ENCODE data around the gene APBB2. TPM values are rescaled to one million over a fixed set of nuclear protein-coding genes. Genes with fewer than 3 reads are reported as not detected.

The APBB2 gene
- total RNA-seq, 4 donors from 2014 or later, result 12.2 to 29.2 (median 20.1) TPM

DNA sequence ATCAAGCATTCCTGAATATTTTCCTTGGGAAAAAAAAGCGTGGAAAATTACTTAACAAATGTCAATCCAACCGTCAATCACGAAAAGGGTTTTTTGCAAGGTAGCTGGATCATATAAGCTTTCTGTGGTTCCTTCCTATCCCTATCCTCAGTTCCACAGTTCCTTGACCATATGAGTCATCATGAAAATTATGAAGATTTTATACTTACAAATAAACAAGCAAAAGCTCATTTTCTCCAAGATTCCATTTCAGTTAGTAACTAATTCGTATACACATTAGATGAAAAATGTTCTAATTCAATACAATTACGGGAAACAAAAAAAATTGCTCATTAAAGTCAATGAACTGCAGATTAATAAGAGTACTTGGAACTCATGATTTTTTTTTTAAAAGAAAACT is 235.8 kb downstream of the APBB2 start:
- Histone ChIP-seq H3K36me3 (no peaks in the 10 kb centered on the region), H3K4me3 (no peak overlapping the region), H3K27me3 (no peaks in the 10 kb centered on the region), H3K4me1 (no peaks in the 10 kb centered on the region), H3K27ac (no peak overlapping the region), H3K9me3 (no peaks in the 10 kb centered on the region)
- DNase-seq, result no peak
- 79 to 90% methylated on average over 5 of the region's 5 CpGs for WGBS, 2 donors
- intact Hi-C loops (cut with DNase I), result loop anchor here (5.0 kb wide), 1 partner anchor 234 kb away; the partner anchor contains the start of gene APBB2
- TF ChIP-seq POLR2A (IDR thresholded peaks at IDR 0.05), result no peak
- TF ChIP-seq, protein P1, sequence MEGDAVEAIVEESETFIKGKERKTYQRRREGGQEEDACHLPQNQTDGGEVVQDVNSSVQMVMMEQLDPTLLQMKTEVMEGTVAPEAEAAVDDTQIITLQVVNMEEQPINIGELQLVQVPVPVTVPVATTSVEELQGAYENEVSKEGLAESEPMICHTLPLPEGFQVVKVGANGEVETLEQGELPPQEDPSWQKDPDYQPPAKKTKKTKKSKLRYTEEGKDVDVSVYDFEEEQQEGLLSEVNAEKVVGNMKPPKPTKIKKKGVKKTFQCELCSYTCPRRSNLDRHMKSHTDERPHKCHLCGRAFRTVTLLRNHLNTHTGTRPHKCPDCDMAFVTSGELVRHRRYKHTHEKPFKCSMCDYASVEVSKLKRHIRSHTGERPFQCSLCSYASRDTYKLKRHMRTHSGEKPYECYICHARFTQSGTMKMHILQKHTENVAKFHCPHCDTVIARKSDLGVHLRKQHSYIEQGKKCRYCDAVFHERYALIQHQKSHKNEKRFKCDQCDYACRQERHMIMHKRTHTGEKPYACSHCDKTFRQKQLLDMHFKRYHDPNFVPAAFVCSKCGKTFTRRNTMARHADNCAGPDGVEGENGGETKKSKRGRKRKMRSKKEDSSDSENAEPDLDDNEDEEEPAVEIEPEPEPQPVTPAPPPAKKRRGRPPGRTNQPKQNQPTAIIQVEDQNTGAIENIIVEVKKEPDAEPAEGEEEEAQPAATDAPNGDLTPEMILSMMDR (IDR thresholded peaks at IDR 0.05), result no peak

GRCh38 chr4:40976343-40976742 is 238.0 kb downstream of the APBB2 start:
- no peak overlapping the region for H3K27ac ChIP-seq
- H3K4me3 ChIP-seq, result no peak overlapping the region
- intact Hi-C loops (cut with DNase I), result loop anchor here (5.0 kb wide), 1 partner anchor 236 kb away; the partner anchor contains the start of gene APBB2
- H3K4me1 ChIP-seq, result no peaks in the 10 kb centered on the region
- DNase-seq, result no peak
- no peaks in the 10 kb centered on the region for H3K9me3 ChIP-seq
- H3K36me3 ChIP-seq, result no peaks in the 10 kb centered on the region
- no peaks in the 10 kb centered on the region for H3K27me3 ChIP-seq
- TF ChIP-seq, protein P1 (IDR thresholded peaks at IDR 0.05), result peak in 5 of 6 experiments; percentile 52 to 82 (median 70)
- no peak for TF ChIP-seq POLR2A (IDR thresholded peaks at IDR 0.05)

DNA sequence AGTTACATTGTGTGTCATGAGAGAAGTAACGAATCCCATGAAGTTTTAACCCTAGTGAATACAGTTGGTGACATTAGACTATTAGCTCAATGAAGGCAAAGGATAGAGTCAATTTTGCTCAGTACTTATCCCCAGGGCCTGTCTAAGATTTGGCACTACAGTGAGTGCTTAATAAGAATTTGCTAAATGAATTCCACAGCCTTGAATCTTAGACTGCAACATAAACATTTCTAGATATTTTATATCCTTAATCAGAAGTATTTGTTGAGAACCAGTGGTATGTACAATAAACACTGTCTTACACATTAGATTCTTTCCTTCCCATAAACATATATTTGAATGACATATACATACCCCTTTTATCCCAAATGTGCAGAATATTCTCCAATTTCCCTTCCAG is 241.6 kb downstream of the APBB2 start:
- no peak for TF ChIP-seq POLR2A (IDR thresholded peaks at IDR 0.05)
- TF ChIP-seq, protein P1 (IDR thresholded peaks at IDR 0.05), result no peak
- Histone ChIP-seq H3K4me1 (no peaks in the 10 kb centered on the region), H3K27me3 (no peaks in the 10 kb centered on the region), H3K36me3 (no peaks in the 10 kb centered on the region), H3K4me3 (no peak overlapping the region), H3K9me3 (no peaks in the 10 kb centered on the region), H3K27ac (no peak overlapping the region)
- intact Hi-C loops (cut with DNase I), result no loop called here
- WGBS, 2 donors, result 87 to 93% methylated on average over 1 of the region's 1 CpG
- DNase-seq, result no peak

- Histone ChIP-seq H3K27me3 (no peaks in the 10 kb centered on the region), H3K27ac (no peak overlapping the region), H3K9me3 (no peaks in the 10 kb centered on the region), H3K36me3 (no peaks in the 10 kb centered on the region), H3K4me3 (no peak overlapping the region), H3K4me1 (no peaks in the 10 kb centered on the region)
- intact Hi-C loops (cut with DNase I), result no loop called here
- no peak for TF ChIP-seq POLR2A (IDR thresholded peaks at IDR 0.05)
- TF ChIP-seq, protein P1 (IDR thresholded peaks at IDR 0.05), result no peak
- 73 to 78% methylated on average over 3 of the region's 3 CpGs for WGBS, 2 donors
- no peak for DNase-seq
Measured at GRCh38 chr4:40971338-40971737, 243.0 kb downstream of the APBB2 start.

GRCh38 chr4:40969501-40969900 is 244.8 kb downstream of the APBB2 start:
- Histone ChIP-seq H3K4me3 (no peak overlapping the region), H3K9me3 (no peaks in the 10 kb centered on the region), H3K27ac (no peak overlapping the region), H3K4me1 (no peaks in the 10 kb centered on the region), H3K36me3 (no peaks in the 10 kb centered on the region), H3K27me3 (no peaks in the 10 kb centered on the region)
- no peak for TF ChIP-seq POLR2A (IDR thresholded peaks at IDR 0.05)
- TF ChIP-seq, protein P1 (IDR thresholded peaks at IDR 0.05), result no peak
- intact Hi-C loops (cut with DNase I), result no loop called here
- WGBS, 2 donors, result 71 to 74% methylated on average over 2 of the region's 2 CpGs
- DNase-seq, result no peak
